Measurements from ENCODE around the gene LRRC4C.

DNA sequence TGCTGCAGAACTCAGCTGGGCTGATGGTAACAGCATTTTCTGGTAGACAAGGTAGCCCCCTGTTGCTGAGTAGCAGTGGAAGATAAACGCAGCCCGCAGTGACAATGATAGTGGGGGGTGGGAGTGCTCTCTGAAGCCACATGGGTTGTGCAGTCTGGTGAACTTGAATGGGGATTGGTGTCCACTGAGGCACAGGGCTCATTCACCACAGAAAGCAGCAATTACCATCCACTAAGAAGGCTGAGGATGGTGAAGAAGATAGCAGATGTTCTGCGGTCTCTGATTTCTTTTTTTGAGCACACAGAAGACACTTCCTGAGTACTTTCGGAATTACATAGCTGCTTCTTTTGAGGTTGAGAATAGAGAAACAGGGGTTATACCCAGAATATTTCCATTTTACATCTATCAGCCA is 150.3 kb downstream of the LRRC4C start:
- no peak for TF ChIP-seq SMC3 (IDR thresholded peaks at IDR 0.05; ENCODE audit: borderline replicate concordance, low read length)
- TF ChIP-seq EGR1 (IDR thresholded peaks at IDR 0.05; ENCODE audit: borderline replicate concordance in 1 of 2, low read depth in 2 of 2, low read length in 2 of 2): no peak
- TF ChIP-seq MYC (IDR thresholded peaks at IDR 0.05; ENCODE audit: insufficient read depth, insufficient read length, insufficient replicate concordance, low read length, severe bottlenecking): no peak
- TF ChIP-seq TARDBP (IDR thresholded peaks at IDR 0.05; ENCODE audit: borderline replicate concordance): no peak
- TF ChIP-seq MTA3 (IDR thresholded peaks at IDR 0.05; ENCODE audit: borderline replicate concordance, low read length): no peak
- no peak for TF ChIP-seq REST (IDR thresholded peaks at IDR 0.05; ENCODE audit: low read depth, low read length)
- TF ChIP-seq CTCF (IDR thresholded peaks at IDR 0.05 in 2 of 3, conservative IDR thresholded peaks at IDR 0.05 in 1 of 3; ENCODE audit: control insufficient read depth in 2 of 3, extremely low read depth in 1 of 3, insufficient read depth in 1 of 3, low read depth in 3 of 3, low read length in 3 of 3): no peak
- no peak for TF ChIP-seq SUZ12 (IDR thresholded peaks at IDR 0.05; ENCODE audit: unreplicated experiment)
- peak; percentile 89; the same call in 1 of the 2 replicates for TF ChIP-seq FOXM1 (IDR thresholded peaks at IDR 0.05; ENCODE audit: low read depth, low read length)
